K562 (cell line): Measurements from ENCODE around the gene SPX. TPM values are rescaled to one million over a fixed set of nuclear protein-coding genes. Genes with fewer than 3 reads are reported as not detected.

ENCODE experiments used
- KLF1 ChIP-seq: fragments of 450-650 bp; IDR thresholded peaks from 2 replicates; pipeline ENCODE4 v1.6.1; 2016; ENCODE audit warnings: missing genetic modification characterization, missing compliant biosample characterization
- MAFG ChIP-seq: fragments of 450-650 bp; conservative IDR thresholded peaks from 2 replicates; pipeline ENCODE4 v1.6.1; 2016; ENCODE audit warnings: missing genetic modification characterization, missing compliant biosample characterization
- NFXL1 ChIP-seq: fragments of 450-650 bp; formaldehyde crosslinking; IDR thresholded peaks from 2 replicates; pipeline ENCODE4 v1.4.0; 2021; ENCODE audit warnings: mild to moderate bottlenecking
- RAD51 ChIP-seq: fragments of 450-650 bp; IDR thresholded peaks from 2 replicates; pipeline ENCODE4 v1.7.1; 2016; ENCODE audit warnings: low read depth, mild to moderate bottlenecking, borderline replicate concordance
- TSC22D4 ChIP-seq: fragments of 450-650 bp; IDR thresholded peaks from 2 replicates; pipeline ENCODE4 v1.6.1; 2016; ENCODE audit warnings: missing genetic modification characterization, missing biosample characterization, control low read depth
- VEZF1 ChIP-seq: fragments of 200-800 bp; sonication (Bioruptor generic); IDR thresholded peaks from 2 replicates; pipeline ENCODE4 v1.6.1; 2017; ENCODE audit warnings: missing genetic modification characterization, missing compliant biosample characterization
- polyA plus RNA-seq, 8 experiments: library from polyadenylated mRNA; depleted of rRNA in 4 of 8; stranded (reverse) in 5 of 8; unstranded in 3 of 8; fragments of >200 nt; fragmentation: Nextera tagmentation in 2 of 8; fragmentation: Illumina TruSeq in 1 of 8; extraction: Ambion mirVana in 2 of 8; extraction: Trizol in 1 of 8; gene quantifications; 2 replicates each; pipeline versions ENCODE4 v1.2.1 to v1.2.3, GENCODE V29; 2011 to 2014; ENCODE audit warnings: inconsistent platforms in 1 of 8, missing spikeins in 1 of 8
- total RNA-seq, 7 experiments: library from RNA; depleted of rRNA in 6 of 7; stranded (reverse); fragments of >200 nt in 6 of 7; fragmentation: Illumina TruSeq in 2 of 7; extraction: Trizol in 2 of 7; gene quantifications; 2 replicates each; pipeline versions ENCODE4 v1.2.1 to v1.2.3, GENCODE V29; 2011 to 2021; ENCODE audit warnings: low replicate concordance in 1 of 7

Gene SPX
- total and polyA plus RNA-seq, 9 of the 15 experiments (the other 6 are each of a cell fraction or from before 2014, with no cell fraction given) = 0.06 to 0.40 (median 0.14) TPM

- TF ChIP-seq VEZF1 (CRISPR knock-in tag) (no peak), RAD51 (no peak), NFXL1 (CRISPR knock-in tag) (no peak), KLF1 (tag) (no peak), MAFG (tag) (no peak), TSC22D4 (tag) (no peak)
These were observed 54.8 kb downstream of the SPX start (continued) for GRCh38 chr12:21580748-21581516.

Other genes with a start within 250 kb of the SPX start
Only the 7 nearest of the 8 such genes appear.
- 1.3 and 2.0 TPM in 2 replicates for gene SLCO1A2, start 191.4 kb upstream of the SPX start, total RNA-seq (2014; rRNA removed)
- gene SLCO1A2, start 191.4 kb upstream of the SPX start, total RNA-seq (2014; rRNA removed; fragmentation: Illumina TruSeq; extraction: Trizol) = 3.0 and 3.6 TPM in 2 replicates
- gene SLCO1A2, start 191.4 kb upstream of the SPX start, total RNA-seq (2015; rRNA removed; fragmentation: Illumina TruSeq; extraction: Trizol) = 2.1 and 2.5 TPM in 2 replicates
- gene SLCO1A2, start 191.4 kb upstream of the SPX start, total RNA-seq (2021) = 2.6 and 3.7 TPM in 2 replicates
- 4.1 and 4.2 TPM in 2 replicates for gene SLCO1A2, start 191.4 kb upstream of the SPX start, polyA plus RNA-seq (2011; rRNA removed)
- 1.3 and 1.9 TPM in 2 replicates for gene SLCO1A2, start 191.4 kb upstream of the SPX start, polyA plus RNA-seq (2014; fragmentation: Illumina TruSeq; extraction: Trizol)
- gene SLCO1A2, start 191.4 kb upstream of the SPX start, polyA plus RNA-seq (2014; fragmentation: Nextera tagmentation; extraction: Ambion mirVana) = 1 to 10 TPM; 3.3 to 4.4 TPM
- 1.2 and 1.9 TPM in 2 replicates for gene SLCO1A2, start 191.4 kb upstream of the SPX start, polyA plus RNA-seq (2014; rRNA removed)
- gene IAPP, start 153.4 kb upstream of the SPX start, total RNA-seq (2014; rRNA removed) = not detected in 2 replicates
- not detected in 2 replicates for gene IAPP, start 153.4 kb upstream of the SPX start, total RNA-seq (2014; rRNA removed; fragmentation: Illumina TruSeq; extraction: Trizol)
- not detected in 2 replicates for gene IAPP, start 153.4 kb upstream of the SPX start, total RNA-seq (2015; rRNA removed; fragmentation: Illumina TruSeq; extraction: Trizol)
- not detected in 2 replicates for gene IAPP, start 153.4 kb upstream of the SPX start, total RNA-seq (2021)
- gene IAPP, start 153.4 kb upstream of the SPX start, polyA plus RNA-seq (2011; rRNA removed) = not detected in 2 replicates
- not detected in 2 replicates for gene IAPP, start 153.4 kb upstream of the SPX start, polyA plus RNA-seq (2014; fragmentation: Illumina TruSeq; extraction: Trizol)
- gene IAPP, start 153.4 kb upstream of the SPX start, polyA plus RNA-seq (2014; fragmentation: Nextera tagmentation; extraction: Ambion mirVana) = not detected
- gene IAPP, start 153.4 kb upstream of the SPX start, polyA plus RNA-seq (2014; rRNA removed) = not detected in 2 replicates
- 3.5 and 4.0 TPM in 2 replicates for gene PYROXD1, start 88.6 kb upstream of the SPX start, total RNA-seq (2014; rRNA removed)
- gene PYROXD1, start 88.6 kb upstream of the SPX start, total RNA-seq (2014; rRNA removed; fragmentation: Illumina TruSeq; extraction: Trizol) = 7.9 and 8.3 TPM in 2 replicates
- 4.4 and 5.0 TPM in 2 replicates for gene PYROXD1, start 88.6 kb upstream of the SPX start, total RNA-seq (2015; rRNA removed; fragmentation: Illumina TruSeq; extraction: Trizol)
- 9.0 and 9.3 TPM in 2 replicates for gene PYROXD1, start 88.6 kb upstream of the SPX start, total RNA-seq (2021)
- gene PYROXD1, start 88.6 kb upstream of the SPX start, polyA plus RNA-seq (2011; rRNA removed) = 7.4 and 8.2 TPM in 2 replicates
- 6.1 and 6.8 TPM in 2 replicates for gene PYROXD1, start 88.6 kb upstream of the SPX start, polyA plus RNA-seq (2014; fragmentation: Illumina TruSeq; extraction: Trizol)
- 1 to 10 TPM; 4.7 to 5.8 TPM for gene PYROXD1, start 88.6 kb upstream of the SPX start, polyA plus RNA-seq (2014; fragmentation: Nextera tagmentation; extraction: Ambion mirVana)
- 5.7 and 6.0 TPM in 2 replicates for gene PYROXD1, start 88.6 kb upstream of the SPX start, polyA plus RNA-seq (2014; rRNA removed)
- gene RECQL, start 24.7 kb upstream of the SPX start, total RNA-seq (2014; rRNA removed) = 20.6 and 22.2 TPM in 2 replicates
- gene RECQL, start 24.7 kb upstream of the SPX start, total RNA-seq (2014; rRNA removed; fragmentation: Illumina TruSeq; extraction: Trizol) = 44.7 and 50.4 TPM in 2 replicates
- 28.6 and 34.5 TPM in 2 replicates for gene RECQL, start 24.7 kb upstream of the SPX start, total RNA-seq (2015; rRNA removed; fragmentation: Illumina TruSeq; extraction: Trizol)
- gene RECQL, start 24.7 kb upstream of the SPX start, total RNA-seq (2021) = 22.8 and 23.3 TPM in 2 replicates
- gene RECQL, start 24.7 kb upstream of the SPX start, polyA plus RNA-seq (2011; rRNA removed) = 21.0 and 27.2 TPM in 2 replicates
- 26.9 and 30.4 TPM in 2 replicates for gene RECQL, start 24.7 kb upstream of the SPX start, polyA plus RNA-seq (2014; fragmentation: Illumina TruSeq; extraction: Trizol)
- gene RECQL, start 24.7 kb upstream of the SPX start, polyA plus RNA-seq (2014; fragmentation: Nextera tagmentation; extraction: Ambion mirVana) = 10 to 100 TPM; 28.5 to 33.7 TPM
- gene RECQL, start 24.7 kb upstream of the SPX start, polyA plus RNA-seq (2014; rRNA removed) = 21.2 and 25.4 TPM in 2 replicates
- 9.4 and 10.1 TPM in 2 replicates for gene GOLT1B, start 24.5 kb upstream of the SPX start, total RNA-seq (2014; rRNA removed)
- gene GOLT1B, start 24.5 kb upstream of the SPX start, total RNA-seq (2014; rRNA removed; fragmentation: Illumina TruSeq; extraction: Trizol) = 31.5 and 35.8 TPM in 2 replicates
- gene GOLT1B, start 24.5 kb upstream of the SPX start, total RNA-seq (2015; rRNA removed; fragmentation: Illumina TruSeq; extraction: Trizol) = 24.9 and 27.7 TPM in 2 replicates
- 20.1 and 24.5 TPM in 2 replicates for gene GOLT1B, start 24.5 kb upstream of the SPX start, total RNA-seq (2021)
- 25.4 and 26.3 TPM in 2 replicates for gene GOLT1B, start 24.5 kb upstream of the SPX start, polyA plus RNA-seq (2011; rRNA removed)
- gene GOLT1B, start 24.5 kb upstream of the SPX start, polyA plus RNA-seq (2014; fragmentation: Illumina TruSeq; extraction: Trizol) = 22.8 and 26.7 TPM in 2 replicates
- 10 to 100 TPM; 46.5 to 66.1 TPM for gene GOLT1B, start 24.5 kb upstream of the SPX start, polyA plus RNA-seq (2014; fragmentation: Nextera tagmentation; extraction: Ambion mirVana)
- gene GOLT1B, start 24.5 kb upstream of the SPX start, polyA plus RNA-seq (2014; rRNA removed) = 16.4 and 20.3 TPM in 2 replicates
- gene GYS2, start 78.6 kb downstream of the SPX start, total RNA-seq (2014; rRNA removed) = not detected in 2 replicates
- not detected in 2 replicates for gene GYS2, start 78.6 kb downstream of the SPX start, total RNA-seq (2014; rRNA removed; fragmentation: Illumina TruSeq; extraction: Trizol)
- not detected in 2 replicates for gene GYS2, start 78.6 kb downstream of the SPX start, total RNA-seq (2015; rRNA removed; fragmentation: Illumina TruSeq; extraction: Trizol)
- gene GYS2, start 78.6 kb downstream of the SPX start, total RNA-seq (2021) = not detected in 2 replicates
- not detected in 2 replicates for gene GYS2, start 78.6 kb downstream of the SPX start, polyA plus RNA-seq (2011; rRNA removed)
- gene GYS2, start 78.6 kb downstream of the SPX start, polyA plus RNA-seq (2014; fragmentation: Illumina TruSeq; extraction: Trizol) = not detected in 2 replicates
- not detected for gene GYS2, start 78.6 kb downstream of the SPX start, polyA plus RNA-seq (2014; fragmentation: Nextera tagmentation; extraction: Ambion mirVana)
- not detected in 2 replicates for gene GYS2, start 78.6 kb downstream of the SPX start, polyA plus RNA-seq (2014; rRNA removed)
- gene LDHB, start 131.5 kb downstream of the SPX start, total RNA-seq (2014; rRNA removed) = 710 and 743 TPM in 2 replicates
- 1,339 and 1,452 TPM in 2 replicates for gene LDHB, start 131.5 kb downstream of the SPX start, total RNA-seq (2014; rRNA removed; fragmentation: Illumina TruSeq; extraction: Trizol)
- gene LDHB, start 131.5 kb downstream of the SPX start, total RNA-seq (2015; rRNA removed; fragmentation: Illumina TruSeq; extraction: Trizol) = 871 and 888 TPM in 2 replicates
- 919 and 939 TPM in 2 replicates for gene LDHB, start 131.5 kb downstream of the SPX start, total RNA-seq (2021)
- gene LDHB, start 131.5 kb downstream of the SPX start, polyA plus RNA-seq (2011; rRNA removed) = 993 and 1,477 TPM in 2 replicates
- gene LDHB, start 131.5 kb downstream of the SPX start, polyA plus RNA-seq (2014; fragmentation: Illumina TruSeq; extraction: Trizol) = 968 and 1,051 TPM in 2 replicates
- gene LDHB, start 131.5 kb downstream of the SPX start, polyA plus RNA-seq (2014; fragmentation: Nextera tagmentation; extraction: Ambion mirVana) = 1,000 to 10,000 TPM; 2,666 to 2,680 TPM
- 875 and 947 TPM in 2 replicates for gene LDHB, start 131.5 kb downstream of the SPX start, polyA plus RNA-seq (2014; rRNA removed)